ENCODE results near the gene APOBEC3C.
"Not testable (repeated sequence)": the region's sequence is repeated elsewhere in the genome, so short reads cannot be mapped to it uniquely, and the experiment has no call there.

Gene APOBEC3C

GRCh38 chr22:39020021-39020651, 6.1 kb downstream of the APOBEC3C start:
- not testable (repeated sequence) for DNase-seq (ENCODE audit: low read depth in 2 of 2)

GRCh38 chr22:39021552-39022250, 7.6 kb downstream of the APOBEC3C start:
- no peak for DNase-seq (ENCODE audit: low read depth in 2 of 2)

- no peak for DNase-seq (ENCODE audit: low read depth in 2 of 2)
Observed at GRCh38 chr22:39024519-39025308, 10.7 kb downstream of the APOBEC3C start.

GRCh38 chr22:39026509-39027150, 12.6 kb downstream of the APOBEC3C start:
- DNase-seq (ENCODE audit: low read depth in 2 of 2): no peak

- DNase-seq (ENCODE audit: low read depth in 2 of 2): no peak
Observed at GRCh38 chr22:39027717-39028116, 13.7 kb downstream of the APOBEC3C start.

- no peak for DNase-seq (ENCODE audit: low read depth in 2 of 2)
Observed at GRCh38 chr22:39028281-39028680, 14.2 kb downstream of the APOBEC3C start.

- no peak for DNase-seq (ENCODE audit: low read depth in 2 of 2)
Observed at GRCh38 chr22:39029227-39029626, 15.2 kb downstream of the APOBEC3C start.

- DNase-seq (ENCODE audit: low read depth in 2 of 2): no peak
Observed at GRCh38 chr22:39030705-39031104, 16.6 kb downstream of the APOBEC3C start.

GRCh38 chr22:39031434-39032295, 17.6 kb downstream of the APOBEC3C start:
- not testable (repeated sequence) for DNase-seq (ENCODE audit: low read depth in 2 of 2)

GRCh38 chr22:39037071-39037470, 23.0 kb downstream of the APOBEC3C start:
- not testable (repeated sequence) for DNase-seq (ENCODE audit: low read depth in 2 of 2)

- no peak for DNase-seq (ENCODE audit: low read depth in 2 of 2)
Observed at GRCh38 chr22:39039306-39040126, 25.5 kb downstream of the APOBEC3C start.

- DNase-seq (ENCODE audit: low read depth in 2 of 2): not testable (repeated sequence)
Observed at GRCh38 chr22:39040155-39040537, 26.1 kb downstream of the APOBEC3C start.

- DNase-seq (ENCODE audit: low read depth in 2 of 2): peak; percentile 61 to 65
Observed at GRCh38 chr22:39040538-39041296, 26.7 kb downstream of the APOBEC3C start, which contains the start of gene APOBEC3F. TSS of gene APOBEC3F (plus strand) at chr22:39040864. CDS start at chr22:39040961, 97 bp downstream.

GRCh38 chr22:39041908-39042307, 27.9 kb downstream of the APOBEC3C start:
- DNase-seq (ENCODE audit: low read depth in 2 of 2): no peak

GRCh38 chr22:39043063-39043462, 29.0 kb downstream of the APOBEC3C start:
- not testable (repeated sequence) for DNase-seq (ENCODE audit: low read depth in 2 of 2)

- DNase-seq (ENCODE audit: low read depth in 2 of 2): not testable (repeated sequence)
Observed at GRCh38 chr22:39045136-39045535, 31.1 kb downstream of the APOBEC3C start.

GRCh38 chr22:39049486-39049885, 35.4 kb downstream of the APOBEC3C start:
- DNase-seq (ENCODE audit: low read depth in 2 of 2): not testable (repeated sequence)

- DNase-seq (ENCODE audit: low read depth in 2 of 2): not testable (repeated sequence)
Observed at GRCh38 chr22:39051844-39052495, 37.9 kb downstream of the APOBEC3C start.

- no peak for DNase-seq (ENCODE audit: low read depth in 2 of 2)
Observed at GRCh38 chr22:39055658-39056057, 41.6 kb downstream of the APOBEC3C start.
